ENCODE measurements around the gene FSIP1.

The FSIP1 gene

GRCh38 chr15:39591896-39592315, 190.7 kb downstream of the FSIP1 start:
- Histone ChIP-seq H3K4me3 (ENCODE audit: severe bottlenecking) (no peak overlapping the region), H3K27me3 (ENCODE audit: insufficient read depth, poor library complexity, severe bottlenecking) (no peaks in the 10 kb centered on the region), H3K36me3 (ENCODE audit: low read depth) (peaks cover 100% of the 10 kb centered on the region), H3K27ac (ENCODE audit: poor library complexity, severe bottlenecking) (peak overlapping the region; percentile 95), H3K9me3 (ENCODE audit: severe bottlenecking) (no peaks in the 10 kb centered on the region), H3K4me1 (ENCODE audit: insufficient read depth, poor library complexity, severe bottlenecking) (no peaks in the 10 kb centered on the region)
- ATAC-seq (ENCODE audit: low read depth) = no peak
- TF ChIP-seq, protein P1, sequence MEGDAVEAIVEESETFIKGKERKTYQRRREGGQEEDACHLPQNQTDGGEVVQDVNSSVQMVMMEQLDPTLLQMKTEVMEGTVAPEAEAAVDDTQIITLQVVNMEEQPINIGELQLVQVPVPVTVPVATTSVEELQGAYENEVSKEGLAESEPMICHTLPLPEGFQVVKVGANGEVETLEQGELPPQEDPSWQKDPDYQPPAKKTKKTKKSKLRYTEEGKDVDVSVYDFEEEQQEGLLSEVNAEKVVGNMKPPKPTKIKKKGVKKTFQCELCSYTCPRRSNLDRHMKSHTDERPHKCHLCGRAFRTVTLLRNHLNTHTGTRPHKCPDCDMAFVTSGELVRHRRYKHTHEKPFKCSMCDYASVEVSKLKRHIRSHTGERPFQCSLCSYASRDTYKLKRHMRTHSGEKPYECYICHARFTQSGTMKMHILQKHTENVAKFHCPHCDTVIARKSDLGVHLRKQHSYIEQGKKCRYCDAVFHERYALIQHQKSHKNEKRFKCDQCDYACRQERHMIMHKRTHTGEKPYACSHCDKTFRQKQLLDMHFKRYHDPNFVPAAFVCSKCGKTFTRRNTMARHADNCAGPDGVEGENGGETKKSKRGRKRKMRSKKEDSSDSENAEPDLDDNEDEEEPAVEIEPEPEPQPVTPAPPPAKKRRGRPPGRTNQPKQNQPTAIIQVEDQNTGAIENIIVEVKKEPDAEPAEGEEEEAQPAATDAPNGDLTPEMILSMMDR (IDR thresholded peaks at IDR 0.05; ENCODE audit: poor library complexity, severe bottlenecking) = no peak
- no peak for DNase-seq (ENCODE audit: low spot score)

DNA sequence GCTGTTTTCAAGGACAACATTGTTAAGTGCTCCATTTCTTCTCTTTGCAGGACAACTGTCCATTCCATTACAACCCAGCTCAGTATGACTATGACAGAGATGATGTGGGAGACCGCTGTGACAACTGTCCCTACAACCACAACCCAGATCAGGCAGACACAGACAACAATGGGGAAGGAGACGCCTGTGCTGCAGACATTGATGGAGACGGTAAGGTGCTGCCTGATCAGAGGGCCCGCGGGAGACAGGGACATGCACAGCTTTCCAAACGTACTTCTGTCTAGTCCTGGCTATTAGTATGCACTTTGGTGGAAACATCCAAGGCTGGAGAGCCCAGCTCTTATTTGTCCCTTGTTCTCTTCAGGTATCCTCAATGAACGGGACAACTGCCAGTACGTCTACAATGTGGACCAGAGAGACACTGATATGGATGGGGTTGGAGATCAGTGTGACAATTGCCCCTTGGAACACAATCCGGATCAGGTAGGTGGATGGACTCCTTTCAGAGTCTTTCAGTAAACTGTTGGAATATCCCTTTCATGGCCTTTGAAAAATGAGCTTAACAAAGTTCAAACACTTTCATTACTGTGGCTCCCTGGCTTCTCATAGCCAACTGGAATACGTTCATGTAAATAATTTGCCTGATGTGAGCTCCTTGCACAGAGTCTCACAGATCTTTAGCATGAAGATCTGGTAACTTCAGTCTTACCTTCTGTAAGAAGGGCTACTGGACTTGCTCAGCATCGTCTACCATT, 191.3 kb downstream of the FSIP1 start:
- Histone ChIP-seq H3K9me3 (ENCODE audit: severe bottlenecking) (no peaks in the 10 kb centered on the region), H3K27me3 (ENCODE audit: insufficient read depth, poor library complexity, severe bottlenecking) (no peaks in the 10 kb centered on the region), H3K4me3 (ENCODE audit: severe bottlenecking) (no peak overlapping the region), H3K27ac (ENCODE audit: poor library complexity, severe bottlenecking) (peak overlapping the region; percentile 95), H3K4me1 (ENCODE audit: insufficient read depth, poor library complexity, severe bottlenecking) (no peaks in the 10 kb centered on the region), H3K36me3 (ENCODE audit: low read depth) (peaks cover 100% of the 10 kb centered on the region)
- DNase-seq (ENCODE audit: low spot score) (no peak), ATAC-seq (ENCODE audit: low read depth) (peak; percentile 0)
- TF ChIP-seq, protein P1 (IDR thresholded peaks at IDR 0.05; ENCODE audit: poor library complexity, severe bottlenecking) = no peak

- DNase-seq (ENCODE audit: low spot score) = no peak
- peaks cover under 1% of the 10 kb centered on the region for H3K4me1 ChIP-seq (ENCODE audit: insufficient read depth, poor library complexity, severe bottlenecking)
- H3K9me3 ChIP-seq (ENCODE audit: severe bottlenecking) = no peaks in the 10 kb centered on the region
- H3K27ac ChIP-seq (ENCODE audit: poor library complexity, severe bottlenecking) = peak overlapping the region; percentile 95
- H3K27me3 ChIP-seq (ENCODE audit: insufficient read depth, poor library complexity, severe bottlenecking) = no peaks in the 10 kb centered on the region
- no peak overlapping the region for H3K4me3 ChIP-seq (ENCODE audit: severe bottlenecking)
- ATAC-seq (ENCODE audit: low read depth) = 0 out of 3 replicates have a peak, but pooled peaks have one; percentile 0
- H3K36me3 ChIP-seq (ENCODE audit: low read depth) = peaks cover 100% of the 10 kb centered on the region
- TF ChIP-seq, protein P1 (IDR thresholded peaks at IDR 0.05; ENCODE audit: poor library complexity, severe bottlenecking) = no peak
Observed at GRCh38 chr15:39589815-39590644, 192.6 kb downstream of the FSIP1 start.

DNA sequence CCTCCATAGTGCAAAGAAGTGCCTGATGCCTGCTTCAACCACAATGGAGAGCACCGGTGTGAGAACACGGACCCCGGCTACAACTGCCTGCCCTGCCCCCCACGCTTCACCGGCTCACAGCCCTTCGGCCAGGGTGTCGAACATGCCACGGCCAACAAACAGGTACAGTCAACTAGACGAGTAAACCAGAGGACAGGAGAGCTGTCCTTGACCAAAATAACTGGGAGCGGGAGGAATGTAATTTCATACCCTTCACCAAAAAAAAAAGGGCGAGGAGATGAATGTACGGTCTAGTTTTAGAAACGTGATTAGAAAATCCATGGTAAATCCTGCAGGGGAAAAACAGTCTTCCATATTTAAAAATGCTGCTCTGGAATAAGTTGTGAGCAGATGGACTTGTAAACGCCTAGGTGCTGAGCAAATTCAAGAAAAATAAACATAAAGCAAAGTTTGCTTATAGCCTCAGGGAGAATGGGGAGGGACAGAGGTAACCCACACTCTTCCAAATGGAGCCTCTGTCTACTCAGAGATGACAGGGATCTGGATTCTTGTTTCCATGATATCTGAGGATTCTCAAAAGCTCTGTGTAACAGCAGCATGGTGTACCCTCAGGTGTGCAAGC, 193.3 kb downstream of the FSIP1 start:
- ATAC-seq (ENCODE audit: low read depth) = no peak
- no peak for DNase-seq (ENCODE audit: low spot score)
- peaks cover 100% of the 10 kb centered on the region for H3K36me3 ChIP-seq (ENCODE audit: low read depth)
- H3K9me3 ChIP-seq (ENCODE audit: severe bottlenecking) = no peaks in the 10 kb centered on the region
- TF ChIP-seq, protein P1 (IDR thresholded peaks at IDR 0.05; ENCODE audit: poor library complexity, severe bottlenecking) = no peak
- peaks cover 5% of the 10 kb centered on the region for H3K4me1 ChIP-seq (ENCODE audit: insufficient read depth, poor library complexity, severe bottlenecking)
- H3K27ac ChIP-seq (ENCODE audit: poor library complexity, severe bottlenecking) = peak overlapping the region; percentile 95
- H3K4me3 ChIP-seq (ENCODE audit: severe bottlenecking) = no peak overlapping the region
- H3K27me3 ChIP-seq (ENCODE audit: insufficient read depth, poor library complexity, severe bottlenecking) = no peaks in the 10 kb centered on the region

All from RWPE2 (cell line).